ENCODE measurements around the gene STYX.

DNA sequence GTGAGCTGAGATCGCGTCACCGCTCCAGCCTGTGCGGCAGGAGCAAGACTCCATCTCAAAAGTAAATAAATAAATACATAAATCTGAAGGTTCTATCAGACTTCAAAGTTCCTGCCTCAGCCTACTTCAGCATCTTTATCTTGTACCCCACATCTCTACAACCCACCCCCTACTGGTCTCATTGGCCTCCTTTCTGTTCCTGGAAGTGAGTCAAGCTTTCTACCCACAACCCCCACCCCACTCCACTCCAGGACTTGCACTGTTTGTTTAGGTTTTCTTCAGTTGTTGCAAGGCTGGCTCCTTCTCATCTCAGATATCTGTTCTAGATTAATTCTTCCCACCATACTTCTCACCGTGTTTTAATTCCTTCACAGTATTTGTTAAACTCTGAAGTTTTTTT, 23.7 kb upstream of the STYX start:
- TF ChIP-seq EZH2 (IDR thresholded peaks at IDR 0.05; ENCODE audit: low read length, unreplicated experiment) (no peak), EZH2phosphoT487 (IDR thresholded peaks at IDR 0.05; ENCODE audit: borderline replicate concordance, low read length) (no peak)
- TF ChIP-seq, protein P1, sequence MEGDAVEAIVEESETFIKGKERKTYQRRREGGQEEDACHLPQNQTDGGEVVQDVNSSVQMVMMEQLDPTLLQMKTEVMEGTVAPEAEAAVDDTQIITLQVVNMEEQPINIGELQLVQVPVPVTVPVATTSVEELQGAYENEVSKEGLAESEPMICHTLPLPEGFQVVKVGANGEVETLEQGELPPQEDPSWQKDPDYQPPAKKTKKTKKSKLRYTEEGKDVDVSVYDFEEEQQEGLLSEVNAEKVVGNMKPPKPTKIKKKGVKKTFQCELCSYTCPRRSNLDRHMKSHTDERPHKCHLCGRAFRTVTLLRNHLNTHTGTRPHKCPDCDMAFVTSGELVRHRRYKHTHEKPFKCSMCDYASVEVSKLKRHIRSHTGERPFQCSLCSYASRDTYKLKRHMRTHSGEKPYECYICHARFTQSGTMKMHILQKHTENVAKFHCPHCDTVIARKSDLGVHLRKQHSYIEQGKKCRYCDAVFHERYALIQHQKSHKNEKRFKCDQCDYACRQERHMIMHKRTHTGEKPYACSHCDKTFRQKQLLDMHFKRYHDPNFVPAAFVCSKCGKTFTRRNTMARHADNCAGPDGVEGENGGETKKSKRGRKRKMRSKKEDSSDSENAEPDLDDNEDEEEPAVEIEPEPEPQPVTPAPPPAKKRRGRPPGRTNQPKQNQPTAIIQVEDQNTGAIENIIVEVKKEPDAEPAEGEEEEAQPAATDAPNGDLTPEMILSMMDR (conservative IDR thresholded peaks at IDR 0.05; ENCODE audit: low read depth, low read length), result no peak
